Endothelial cell of umbilical vein (primary cell): ENCODE data around the gene FES. TPM values are rescaled to one million over a fixed set of nuclear protein-coding genes. Genes with fewer than 3 reads are reported as not detected.

Source experiments
- BruUV-seq: library from RNA; stranded (reverse); fragments of 400-500 nt; replicated peaks from 2 replicates; lab custom pipeline; 2021; lab: Mats Ljungman, UMichigan
- CTCF ChIA-PET: fragments of 300-600, 350-600 bp; sonication (Branson Sonifier 250); formaldehyde crosslinking; loops from one replicate; lab custom pipeline; 2021; ENCODE audit warnings: antibody characterized with exemption, inconsistent platforms; lab: Charles Lee
- POLR2A ChIA-PET: fragments of 300-600, 350-600 bp; sonication (Branson Sonifier 250); formaldehyde crosslinking; loops from one replicate; lab custom pipeline; 2021; ENCODE audit warnings: antibody characterized with exemption, inconsistent platforms; lab: Charles Lee
- DNase-seq: peaks from one replicate; pipeline ENCODE4 v3.0.0-alpha.2; 2011; ENCODE audit warnings: low read depth, low spot score
- FAIRE-seq: peaks from 2 replicates; lab custom pipeline; 2011; peaks lifted over from hg19 to GRCh38; lab: Jason Lieb, UNC
- H2AFZ ChIP-seq: 2 replicates; pipeline ENCODE4 v1.6.0; 2012; ENCODE audit warnings: low read depth, low read length, control low read depth, inconsistent platforms
- H3K27ac ChIP-seq: 2 replicates; pipeline ENCODE4 v1.5.1; 2011; ENCODE audit warnings: low read depth, mild to moderate bottlenecking, control low read depth, low read length, moderate library complexity; ENCODE audit not compliant: insufficient read depth
- H3K27me3 ChIP-seq, 2 experiments: 2 replicates each; pipeline versions ENCODE4 v1.6.0 to v1.6.1; 2011; ENCODE audit warnings: low read length in 2 of 2, mixed read lengths in 1 of 2; ENCODE audit not compliant: control insufficient read depth in 2 of 2, insufficient read depth in 2 of 2
- H3K36me3 ChIP-seq, 2 experiments: 2 replicates in 1 of 2; 3 replicates in 1 of 2; pipeline ENCODE4 v1.5.1; 2011; ENCODE audit warnings: low read length in 2 of 2, mild to moderate bottlenecking in 1 of 2, moderate library complexity in 1 of 2; ENCODE audit not compliant: control insufficient read depth in 2 of 2, insufficient read depth in 2 of 2; ENCODE audit errors: extremely low read depth in 1 of 2
- H3K4me1 ChIP-seq: 3 replicates; pipeline ENCODE4 v1.5.1; 2011; ENCODE audit warnings: mild to moderate bottlenecking, low read length; ENCODE audit not compliant: control insufficient read depth, insufficient read depth; ENCODE audit errors: extremely low read depth
- H3K4me2 ChIP-seq: 2 replicates; pipeline ENCODE4 v1.6.1; 2011; ENCODE audit warnings: low read length, control low read depth, mixed read lengths; ENCODE audit not compliant: insufficient read depth
- H3K4me3 ChIP-seq, 3 experiments: fragments of 200-600 bp in 1 of 3; sonication (generic), shearing (Covaris generic) in 1 of 3; replicated peaks in 1 of 3; 2 replicates each; pipeline ENCODE4 v1.5.1; 2011 to 2016; ENCODE audit warnings: control low read depth in 3 of 3, low read length in 3 of 3, mild to moderate bottlenecking in 2 of 3, inconsistent platforms in 1 of 3, low read depth in 1 of 3, moderate library complexity in 1 of 3; ENCODE audit not compliant: insufficient read depth in 1 of 3
- H3K79me2 ChIP-seq: 2 replicates; pipeline ENCODE4 v1.6.0; 2012; ENCODE audit warnings: low read length, inconsistent platforms; ENCODE audit not compliant: control insufficient read depth, insufficient read depth
- H3K9ac ChIP-seq: replicated peaks from 2 replicates; pipeline ENCODE3; 2011; ENCODE audit warnings: low read length, control low read depth; ENCODE audit not compliant: insufficient read depth; ENCODE audit errors: extremely low read depth
- H3K9me1 ChIP-seq: replicated peaks from 3 replicates; pipeline ENCODE4 v1.6.0; 2011; ENCODE audit warnings: mild to moderate bottlenecking, low read length; ENCODE audit not compliant: control insufficient read depth, insufficient read depth; ENCODE audit errors: extremely low read depth
- H3K9me3 ChIP-seq: replicated peaks from 2 replicates; pipeline ENCODE4 v1.5.1; 2012; ENCODE audit warnings: low read length, inconsistent platforms; ENCODE audit not compliant: control insufficient read depth, insufficient read depth
- H4K20me1 ChIP-seq: replicated peaks from 2 replicates; pipeline ENCODE3; 2011; ENCODE audit warnings: mild to moderate bottlenecking, low read length; ENCODE audit not compliant: control insufficient read depth, insufficient read depth; ENCODE audit errors: extremely low read depth
- CTCF ChIP-seq, 2 donors: IDR thresholded peaks; 1 replicate in 1 of 2; 2 replicates in 1 of 2; pipeline ENCODE4 v1.5.1; 2011; ENCODE audit warnings: low read length in 2 of 2, mild to moderate bottlenecking in 2 of 2, moderate library complexity in 2 of 2, control low read depth in 1 of 2, inconsistent platforms in 1 of 2, low read depth in 1 of 2; ENCODE audit not compliant: insufficient read depth in 1 of 2; ENCODE audit errors: extremely low read depth in 1 of 2
- EZH2 ChIP-seq: IDR thresholded peaks from 2 replicates; pipeline ENCODE4 v1.6.1; 2012; ENCODE audit warnings: borderline replicate concordance, low read depth, mild to moderate bottlenecking, moderate library complexity, low read length, inconsistent platforms; ENCODE audit not compliant: severe bottlenecking
- FOS ChIP-seq: IDR thresholded peaks from 2 replicates; pipeline ENCODE4 v1.6.1; 2011; ENCODE audit warnings: mild to moderate bottlenecking, low read length, moderate library complexity, borderline replicate concordance; ENCODE audit not compliant: insufficient read depth
- GATA2 ChIP-seq: IDR thresholded peaks from 2 replicates; pipeline ENCODE4 v1.7.0; 2011; ENCODE audit warnings: low read depth, mild to moderate bottlenecking, moderate library complexity, mixed read lengths, low read length; ENCODE audit not compliant: insufficient read length, insufficient read depth
- JUN ChIP-seq: IDR thresholded peaks from 2 replicates; pipeline ENCODE4 v1.6.1; 2011; ENCODE audit warnings: borderline replicate concordance, low read depth; ENCODE audit not compliant: insufficient read length, insufficient read depth
- MAX ChIP-seq: IDR thresholded peaks from 2 replicates; pipeline ENCODE4 v1.6.1; 2011; ENCODE audit not compliant: insufficient read depth, insufficient read length
- MYC ChIP-seq: IDR thresholded peaks from one replicate; pipeline ENCODE4 v1.6.1; 2011; ENCODE audit warnings: mild to moderate bottlenecking, low read depth, low read length
- POLR2A ChIP-seq: IDR thresholded peaks from 2 replicates; pipeline ENCODE4 v1.6.1; 2012; ENCODE audit warnings: low read depth, mild to moderate bottlenecking, control low read depth, low read length
- POLR2AphosphoS5 ChIP-seq: IDR thresholded peaks from 2 replicates; pipeline ENCODE4 v1.6.1; 2012; ENCODE audit warnings: low read depth, mild to moderate bottlenecking, control low read depth, low read length, moderate library complexity; ENCODE audit not compliant: insufficient read depth
- dilution Hi-C: fragments of 300-500 bp; cut with MboI; formaldehyde crosslinking; loops from one replicate; pipeline ENCODE4 v1.15.0; 2019; ENCODE audit warnings: low sequenced_read_pairs; ENCODE audit not compliant: extremely low pct_ligation_motif_present
- intact Hi-C: fragments of 100-400 bp; cut with micrococcal nuclease; formaldehyde crosslinking; loops from one replicate; pipeline ENCODE4 v1.10.0; 2022
- polyA plus RNA-seq, 4 experiments: library from polyadenylated mRNA; depleted of rRNA in 3 of 4; stranded (reverse) in 3 of 4; unstranded in 1 of 4; fragments of >200 nt; gene quantifications; 2 replicates each; pipeline versions ENCODE4 v1.2.1 to v1.2.3, GENCODE V29; 2011 to 2012; ENCODE audit warnings: missing spikeins in 1 of 4
- total RNA-seq: library from RNA; stranded (reverse); gene quantifications from 2 replicates; pipeline ENCODE4 v1.2.3, GENCODE V29; 2021

The FES gene
- total and polyA plus RNA-seq, 2 donors (not counting 3 experiments of a cell fraction or from before 2014, with no cell fraction given) = 41.5 to 58.1 TPM

DNA sequence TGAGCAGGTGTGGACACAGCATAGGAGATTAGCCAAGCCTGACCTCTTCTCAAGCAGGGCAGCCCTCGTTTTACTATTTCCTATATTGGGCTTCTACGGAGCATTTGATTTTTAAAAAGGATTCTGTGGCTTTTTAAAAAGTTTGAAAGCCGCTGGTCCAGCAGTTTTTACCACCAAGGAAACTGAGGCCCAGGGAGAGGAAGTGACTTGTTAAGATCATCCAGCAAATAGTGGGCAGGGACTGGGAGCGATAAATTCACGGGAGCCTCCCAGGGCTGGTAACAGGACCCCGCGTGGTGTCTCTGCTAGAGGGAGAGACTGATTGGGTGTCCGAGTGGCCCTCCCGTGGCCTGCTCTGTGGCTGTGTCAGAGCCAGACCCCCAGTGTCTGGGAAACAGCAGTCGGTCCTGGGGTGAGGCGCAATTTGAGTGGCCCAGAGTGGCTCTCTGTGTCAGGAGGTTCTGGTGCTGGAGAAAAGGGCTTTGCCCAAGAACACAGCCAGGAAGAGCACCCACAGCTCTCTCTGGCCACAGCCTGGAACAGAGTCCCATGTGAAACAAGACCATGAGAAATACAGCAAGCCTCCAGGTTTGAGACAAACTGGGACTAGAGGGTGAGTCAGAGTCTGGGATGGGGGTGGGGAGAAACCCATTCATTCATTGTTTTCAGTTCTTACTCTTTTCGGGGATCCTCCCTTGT lies 11.7 kb upstream of the FES start:
- Histone ChIP-seq H3K9me3 (no peaks in the 10 kb centered on the region), H2AFZ (peak overlapping the region; percentile 26), H3K4me1 (peaks cover 42% of the 10 kb centered on the region), H3K27me3 (no peaks in the 10 kb centered on the region), H3K4me2 (peak overlapping the region; percentile 84), H3K9me1 (no peaks in the 10 kb centered on the region), H3K36me3 (peaks cover 12 to 16% of the 10 kb centered on the region in 2 experiments), H3K9ac (peak overlapping the region; percentile 94), H3K27ac (peak overlapping the region; percentile 89), H3K79me2 (peaks cover 49% of the 10 kb centered on the region), H3K4me3 (peak overlapping the region; percentile 36 to 73 (median 69)), H4K20me1 (no peaks in the 10 kb centered on the region)
- dilution Hi-C loops = no loop called here
- ChIA-PET POLR2A (no interaction called here), CTCF (interaction anchor here (1.4 to 2.4 kb wide), 2 partner anchors 13 to 181 kb away, joined by 4 to 14 read pairs; partner anchors contain the start of gene FES)
- DNase-seq (peak; percentile 75), FAIRE-seq (peak; percentile 97)
- BruUV-seq = TSS peak; percentile 16
- no peak for TF ChIP-seq CTCF (IDR thresholded peaks at IDR 0.05; ENCODE audit: extremely low read depth in 1 of 2, insufficient read depth in 1 of 2, low read depth in 1 of 2, low read length in 2 of 2)
- TF ChIP-seq EZH2 = no peak
- TF ChIP-seq MYC = no peak
- TF ChIP-seq JUN = peak; percentile 71
- peak; percentile 92 for TF ChIP-seq FOS
- TF ChIP-seq POLR2AphosphoS5 = peak; percentile 63
- TF ChIP-seq GATA2 = no peak
- peak; percentile 53 for TF ChIP-seq POLR2A
- TF ChIP-seq MAX = no peak
- intact Hi-C loops = loop anchor here (1.0 kb wide), 1 partner anchor 12 kb away; the partner anchor contains the start of gene FES
